ENCODE results near the gene SKOR2.

GRCh38 chr18:47261902-47262300 lies 10.4 kb upstream of the SKOR2 start:
- TF ChIP-seq CTCF (conservative IDR thresholded peaks at IDR 0.05; ENCODE audit: low read depth, low read length) (no peak), POLR2A (IDR thresholded peaks at IDR 0.05; ENCODE audit: low read depth, low read length) (no peak), RAD21 (IDR thresholded peaks at IDR 0.05; ENCODE audit: low read length) (no peak), CEBPB (IDR thresholded peaks at IDR 0.05; ENCODE audit: low read depth, low read length) (no peak), FOS (IDR thresholded peaks at IDR 0.05; ENCODE audit: low read depth, low read length) (no peak), MXI1 (IDR thresholded peaks at IDR 0.05; ENCODE audit: borderline replicate concordance, low read depth, low read length) (no peak), NFE2L2 (IDR thresholded peaks at IDR 0.05; ENCODE audit: low read depth, low read length) (no peak), MAFK (IDR thresholded peaks at IDR 0.05; ENCODE audit: low read depth, low read length) (no peak), RCOR1 (IDR thresholded peaks at IDR 0.05; ENCODE audit: insufficient replicate concordance, low read length) (no peak)

Data from IMR-90 (cell line).